Nephron progenitor cell (in vitro differentiated cells): ENCODE results near the gene MRPS35.

Experiments
- DNase-seq: peaks from one replicate; pipeline ENCODE4 v3.0.0; 2021
- H3K27ac Mint-ChIP-seq: 2 replicates; pipeline ENCODE4 v1.8.0; 2021; ENCODE audit warnings: mild to moderate bottlenecking, moderate library complexity, mixed read lengths
- H3K27me3 Mint-ChIP-seq: 2 replicates; pipeline ENCODE4 v1.8.0; 2021; ENCODE audit warnings: mild to moderate bottlenecking, low read depth, mixed read lengths; ENCODE audit not compliant: poor library complexity
- H3K36me3 Mint-ChIP-seq: 2 replicates; pipeline ENCODE4 v1.8.0; 2021; ENCODE audit warnings: low read depth, mixed read lengths
- H3K4me1 Mint-ChIP-seq: 2 replicates; pipeline ENCODE4 v1.8.0; 2021; ENCODE audit warnings: mixed read lengths
- H3K4me3 Mint-ChIP-seq: 2 replicates; pipeline ENCODE4 v1.8.0; 2021; ENCODE audit warnings: mild to moderate bottlenecking, moderate library complexity, mixed read lengths
- H3K9me3 Mint-ChIP-seq: 2 replicates; pipeline ENCODE4 v1.8.0; 2021; ENCODE audit warnings: mild to moderate bottlenecking, moderate library complexity, mixed read lengths
- TF ChIP-seq, protein P1 (sequence below): fragments of 200-600 bp; sonication (generic); IDR thresholded peaks from 2 replicates; pipeline ENCODE4 v1.5.0; 2021; ENCODE audit warnings: antibody characterized with exemption

The MRPS35 gene

DNA sequence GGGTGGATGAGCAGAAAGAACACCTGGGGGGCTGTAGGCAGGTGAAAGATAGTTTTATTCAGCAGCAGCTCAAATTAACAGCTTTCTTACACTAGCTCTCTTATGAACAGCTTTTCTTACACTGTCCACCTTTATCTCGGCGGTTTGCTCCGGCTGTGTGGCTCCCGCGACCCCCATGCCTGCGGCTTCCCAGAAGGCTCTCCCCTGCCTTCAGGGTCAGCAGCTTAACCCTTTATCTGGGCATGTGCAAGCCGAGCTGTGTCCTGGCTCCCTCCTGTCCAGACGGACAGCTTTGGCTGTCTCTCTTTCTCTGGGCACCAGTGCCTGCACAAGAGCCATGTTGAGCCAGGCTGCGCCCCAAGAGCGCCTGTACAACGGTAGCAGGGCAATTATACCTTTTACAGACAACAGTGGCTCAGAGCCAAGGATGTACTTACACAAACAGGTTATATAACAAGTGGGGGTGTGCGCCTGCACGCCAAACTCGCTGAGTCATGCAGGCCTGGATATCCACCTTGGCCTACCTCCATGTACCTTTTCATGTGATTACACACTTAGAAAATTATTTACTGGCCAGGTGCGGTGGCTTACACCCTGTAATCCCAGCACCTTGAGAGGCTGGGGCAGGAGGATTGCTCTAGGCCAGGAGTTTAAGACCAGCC, 40.9 kb downstream of the MRPS35 start:
- TF ChIP-seq, protein P1, sequence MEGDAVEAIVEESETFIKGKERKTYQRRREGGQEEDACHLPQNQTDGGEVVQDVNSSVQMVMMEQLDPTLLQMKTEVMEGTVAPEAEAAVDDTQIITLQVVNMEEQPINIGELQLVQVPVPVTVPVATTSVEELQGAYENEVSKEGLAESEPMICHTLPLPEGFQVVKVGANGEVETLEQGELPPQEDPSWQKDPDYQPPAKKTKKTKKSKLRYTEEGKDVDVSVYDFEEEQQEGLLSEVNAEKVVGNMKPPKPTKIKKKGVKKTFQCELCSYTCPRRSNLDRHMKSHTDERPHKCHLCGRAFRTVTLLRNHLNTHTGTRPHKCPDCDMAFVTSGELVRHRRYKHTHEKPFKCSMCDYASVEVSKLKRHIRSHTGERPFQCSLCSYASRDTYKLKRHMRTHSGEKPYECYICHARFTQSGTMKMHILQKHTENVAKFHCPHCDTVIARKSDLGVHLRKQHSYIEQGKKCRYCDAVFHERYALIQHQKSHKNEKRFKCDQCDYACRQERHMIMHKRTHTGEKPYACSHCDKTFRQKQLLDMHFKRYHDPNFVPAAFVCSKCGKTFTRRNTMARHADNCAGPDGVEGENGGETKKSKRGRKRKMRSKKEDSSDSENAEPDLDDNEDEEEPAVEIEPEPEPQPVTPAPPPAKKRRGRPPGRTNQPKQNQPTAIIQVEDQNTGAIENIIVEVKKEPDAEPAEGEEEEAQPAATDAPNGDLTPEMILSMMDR = no peak
- Mint-ChIP-seq H3K9me3 (no peaks in the 10 kb centered on the region), H3K27me3 (no peaks in the 10 kb centered on the region), H3K4me3 (no peak overlapping the region), H3K36me3 (peaks cover 35% of the 10 kb centered on the region), H3K4me1 (peaks cover 8% of the 10 kb centered on the region), H3K27ac (no peak overlapping the region)
- no peak for DNase-seq

DNA sequence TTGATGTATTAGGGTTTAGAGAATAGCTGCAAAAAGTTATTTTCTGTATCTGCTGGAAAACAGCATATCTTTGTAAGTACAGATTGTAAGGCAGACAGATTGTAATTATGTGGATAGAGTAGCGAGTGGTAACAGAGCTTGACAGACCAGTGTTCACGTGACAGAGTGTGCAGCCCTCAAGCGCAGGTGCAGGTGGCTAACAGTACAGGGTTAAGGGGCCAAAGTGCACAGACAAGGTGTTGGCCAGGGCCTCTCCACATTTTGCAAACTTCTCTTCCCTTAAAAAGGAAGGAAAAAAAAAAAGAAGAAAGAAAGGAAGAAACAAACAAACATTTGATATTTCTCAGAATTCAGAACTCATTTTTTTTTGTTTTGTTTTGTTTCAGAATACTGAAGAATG, 44.2 kb downstream of the MRPS35 start:
- H3K4me1 Mint-ChIP-seq = peaks cover 8% of the 10 kb centered on the region
- TF ChIP-seq, protein P1 = no peak
- DNase-seq = no peak
- no peaks in the 10 kb centered on the region for H3K9me3 Mint-ChIP-seq
- H3K4me3 Mint-ChIP-seq = no peak overlapping the region
- no peak overlapping the region for H3K27ac Mint-ChIP-seq
- no peaks in the 10 kb centered on the region for H3K27me3 Mint-ChIP-seq
- H3K36me3 Mint-ChIP-seq = peaks cover 23% of the 10 kb centered on the region

DNA sequence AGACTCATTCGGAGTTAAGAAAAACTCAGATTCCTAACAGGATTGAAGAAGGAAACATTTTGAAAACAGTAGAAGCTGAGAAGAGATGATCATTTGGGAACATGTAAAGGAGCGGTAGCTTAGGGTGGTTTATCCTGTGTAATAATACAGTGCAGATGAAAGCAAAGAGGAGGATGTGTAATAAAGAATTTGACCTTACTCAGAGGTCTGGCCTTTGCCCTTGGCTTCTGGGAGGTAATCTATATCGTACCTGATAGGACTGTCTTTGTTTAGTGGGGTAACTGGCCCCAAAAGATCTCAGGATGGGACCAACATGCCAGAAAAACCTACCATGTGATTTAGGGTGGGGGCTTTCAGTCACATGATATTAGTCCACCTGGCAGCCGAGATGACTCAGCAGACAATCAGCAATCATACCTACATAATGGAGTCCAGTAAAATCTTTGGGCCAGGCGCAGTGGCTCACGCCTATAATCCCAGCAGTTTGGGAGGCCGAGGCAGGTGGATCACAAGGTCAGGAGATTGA, 46.1 kb downstream of the MRPS35 start:
- H3K9me3 Mint-ChIP-seq = no peaks in the 10 kb centered on the region
- H3K36me3 Mint-ChIP-seq = peaks cover 23% of the 10 kb centered on the region
- no peaks in the 10 kb centered on the region for H3K27me3 Mint-ChIP-seq
- peaks cover 8% of the 10 kb centered on the region for H3K4me1 Mint-ChIP-seq
- TF ChIP-seq, protein P1 = no peak
- H3K4me3 Mint-ChIP-seq = no peak overlapping the region
- no peak for DNase-seq
- peak overlapping the region; percentile 14 for H3K27ac Mint-ChIP-seq

DNA sequence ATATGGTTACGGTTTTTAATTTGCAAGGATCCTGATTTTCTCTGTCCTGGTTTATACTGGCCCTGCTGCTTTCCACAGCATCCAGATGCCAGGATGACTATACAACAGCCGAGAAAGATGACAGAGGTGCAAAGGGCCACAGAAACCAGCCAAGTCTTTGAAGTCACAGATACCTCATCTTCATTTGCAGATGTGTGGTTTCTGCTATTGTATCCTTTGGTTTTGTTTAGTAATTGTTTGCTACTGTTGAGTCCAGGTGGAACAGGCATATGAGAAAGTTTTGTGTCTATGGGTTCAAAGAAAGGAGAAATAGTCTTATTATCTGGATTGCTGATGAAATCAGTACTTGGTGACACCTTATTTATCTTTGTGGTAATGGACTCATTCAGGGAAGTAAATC, 52.1 kb downstream of the MRPS35 start:
- TF ChIP-seq, protein P1 = no peak
- no peaks in the 10 kb centered on the region for H3K36me3 Mint-ChIP-seq
- H3K9me3 Mint-ChIP-seq = no peaks in the 10 kb centered on the region
- no peaks in the 10 kb centered on the region for H3K4me1 Mint-ChIP-seq
- DNase-seq = no peak
- H3K4me3 Mint-ChIP-seq = no peak overlapping the region
- no peak overlapping the region for H3K27ac Mint-ChIP-seq
- H3K27me3 Mint-ChIP-seq = no peaks in the 10 kb centered on the region

DNA sequence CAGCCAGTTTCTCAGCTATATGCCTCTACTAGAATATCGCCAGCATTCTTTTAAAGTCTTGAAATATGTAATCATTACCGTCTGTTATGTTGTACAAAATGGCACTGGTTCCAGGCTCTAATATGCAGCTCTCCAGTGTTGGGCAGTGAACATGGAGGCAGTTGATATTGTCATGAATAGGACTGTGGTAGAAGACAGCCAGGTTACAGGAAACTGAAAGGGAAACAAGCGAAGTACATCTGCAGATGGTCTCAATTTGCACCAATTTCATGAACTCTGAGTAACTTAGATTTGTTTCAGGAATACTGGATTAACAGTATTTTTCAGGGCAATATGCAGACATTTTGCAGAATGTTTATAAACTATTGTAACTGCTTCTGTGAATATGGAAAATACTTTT, 56.0 kb downstream of the MRPS35 start:
- peaks cover 5% of the 10 kb centered on the region for H3K4me1 Mint-ChIP-seq
- H3K9me3 Mint-ChIP-seq = no peaks in the 10 kb centered on the region
- TF ChIP-seq, protein P1 = no peak
- H3K4me3 Mint-ChIP-seq = no peak overlapping the region
- no peak for DNase-seq
- H3K27ac Mint-ChIP-seq = no peak overlapping the region
- H3K27me3 Mint-ChIP-seq = no peaks in the 10 kb centered on the region
- H3K36me3 Mint-ChIP-seq = no peaks in the 10 kb centered on the region

DNA sequence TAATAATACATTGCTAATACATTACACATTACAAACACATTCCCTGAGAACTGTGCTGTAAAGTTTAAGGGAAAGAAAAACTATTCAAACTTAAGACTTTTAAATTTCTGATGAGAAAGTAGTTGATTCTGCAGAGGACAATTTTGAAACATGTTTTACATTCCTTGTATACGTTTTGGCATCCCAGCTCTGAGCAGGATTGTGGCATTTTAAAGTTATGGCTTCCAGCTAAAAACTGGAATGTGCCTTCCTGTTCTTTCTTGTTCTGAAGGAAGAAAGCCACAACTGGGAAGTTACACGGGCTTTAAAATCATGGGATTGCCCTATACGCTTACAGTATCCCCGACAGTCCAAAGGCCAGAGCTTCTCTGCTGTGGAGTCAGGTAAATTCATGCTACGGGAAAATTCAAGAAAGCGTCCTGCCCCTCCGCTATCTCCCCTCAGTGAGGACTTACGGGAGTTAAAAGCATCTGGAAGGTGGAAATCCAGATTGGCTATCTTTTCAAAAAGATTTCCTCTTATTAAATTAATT, 58.6 kb downstream of the MRPS35 start:
- Mint-ChIP-seq H3K4me1 (peaks cover 5% of the 10 kb centered on the region), H3K27me3 (no peaks in the 10 kb centered on the region), H3K36me3 (no peaks in the 10 kb centered on the region), H3K27ac (no peak overlapping the region), H3K9me3 (no peaks in the 10 kb centered on the region), H3K4me3 (no peak overlapping the region)
- no peak for DNase-seq
- TF ChIP-seq, protein P1 = no peak
